IMR-90 (cell line): Measurements from ENCODE around the gene NFIA. TPM values are rescaled to one million over a fixed set of nuclear protein-coding genes. Genes with fewer than 3 reads are reported as not detected.

Experiments used
- ATAC-seq: fragments of 200-7000 bp; cut with Tn5 transposase; 2 replicates; pipeline ENCODE4 v1.9.1; 2020; ENCODE audit warnings: low read depth, mild to moderate bottlenecking, moderate library complexity
- BruUV-seq: library from RNA; stranded (reverse); fragments of 400-500 nt; replicated peaks from 2 replicates; lab custom pipeline; 2021; lab: Mats Ljungman, UMichigan
- CTCF ChIA-PET: fragments of 300-600 bp; formaldehyde crosslinking; extraction: SDS; loops from one replicate; lab custom pipeline; 2021; ENCODE audit warnings: antibody characterized with exemption; lab: Yijun Ruan, JAX
- POLR2A ChIA-PET: fragments of 300-600 bp; sonication (Branson Sonifier 250); formaldehyde crosslinking; loops from one replicate; lab custom pipeline; 2022; ENCODE audit warnings: antibody characterized with exemption; ENCODE audit not compliant: unreplicated experiment; lab: Charles Lee
- DNase-seq: peaks from one replicate; pipeline ENCODE4 v3.0.0; 2013
- H2AFZ ChIP-seq: replicated peaks from 2 replicates; pipeline ENCODE3; 2013; ENCODE audit warnings: low read length, mild to moderate bottlenecking; ENCODE audit not compliant: poor library complexity
- H2AK5ac ChIP-seq: 2 replicates; pipeline ENCODE4 v1.6.1; 2013; ENCODE audit warnings: low read depth, low read length, inconsistent platforms
- H2AK9ac ChIP-seq: replicated peaks from 2 replicates; pipeline ENCODE3; 2013; ENCODE audit warnings: mild to moderate bottlenecking, low read depth, low read length, moderate library complexity; ENCODE audit not compliant: poor library complexity
- H2BK120ac ChIP-seq: 2 replicates; pipeline ENCODE4 v1.6.1; 2013; ENCODE audit warnings: low read depth, low read length, inconsistent platforms
- H2BK15ac ChIP-seq: 3 replicates; pipeline ENCODE4 v1.6.1; 2013; ENCODE audit warnings: low read depth, low read length, inconsistent platforms
- H2BK20ac ChIP-seq: 2 replicates; pipeline ENCODE4 v1.6.1; 2013; ENCODE audit warnings: low read depth, mild to moderate bottlenecking, inconsistent platforms, low read length, moderate library complexity
- H2BK5ac ChIP-seq: 2 replicates; pipeline ENCODE4 v1.6.1; 2013; ENCODE audit warnings: mild to moderate bottlenecking, low read depth, low read length, inconsistent platforms; ENCODE audit not compliant: poor library complexity, severe bottlenecking
- H3K14ac ChIP-seq: replicated peaks from 2 replicates; pipeline ENCODE4 v1.6.1; 2013; ENCODE audit warnings: low read depth, low read length, inconsistent platforms
- H3K18ac ChIP-seq: 2 replicates; pipeline ENCODE4 v1.6.1; 2013; ENCODE audit warnings: low read depth, low read length, control low read depth
- H3K23ac ChIP-seq: 2 replicates; pipeline ENCODE4 v1.6.1; 2013; ENCODE audit warnings: low read depth, low read length, inconsistent platforms
- H3K27ac ChIP-seq: 2 replicates; pipeline ENCODE4 v1.5.1; 2013; ENCODE audit warnings: mild to moderate bottlenecking, control low read depth, low read length; ENCODE audit not compliant: insufficient read depth
- H3K27me3 ChIP-seq: 2 replicates; pipeline ENCODE4 v1.6.1; 2013; ENCODE audit warnings: low read length; ENCODE audit not compliant: control insufficient read depth, insufficient read depth
- H3K36me3 ChIP-seq: 2 replicates; pipeline ENCODE4 v1.6.1; 2013; ENCODE audit warnings: low read length, mixed read lengths; ENCODE audit not compliant: control insufficient read depth, insufficient read depth
- H3K4ac ChIP-seq: 2 replicates; pipeline ENCODE4 v1.6.1; 2013; ENCODE audit warnings: low read depth, low read length, inconsistent platforms
- H3K4me1 ChIP-seq: 2 replicates; pipeline ENCODE4 v1.6.1; 2013; ENCODE audit warnings: low read length, mixed read lengths; ENCODE audit not compliant: control insufficient read depth, insufficient read depth
- H3K4me2 ChIP-seq: 2 replicates; pipeline ENCODE4 v1.6.1; 2013; ENCODE audit warnings: low read depth, mild to moderate bottlenecking, control low read depth, low read length, moderate library complexity
- H3K4me3 ChIP-seq: 2 replicates; pipeline ENCODE4 v1.5.1; 2013; ENCODE audit warnings: low read depth, mild to moderate bottlenecking, control low read depth, low read length, moderate library complexity; ENCODE audit not compliant: insufficient read depth
- H3K56ac ChIP-seq: 2 replicates; pipeline ENCODE4 v1.6.1; 2013; ENCODE audit warnings: low read length, inconsistent platforms; ENCODE audit not compliant: insufficient read depth; ENCODE audit errors: extremely low read depth
- H3K79me1 ChIP-seq, 2 experiments: 2 replicates each; pipeline ENCODE4 v1.6.1; 2013; ENCODE audit warnings: low read length in 2 of 2, inconsistent platforms in 1 of 2, low read depth in 1 of 2
- H3K9ac ChIP-seq: 2 replicates; pipeline ENCODE4 v1.6.1; 2013; ENCODE audit warnings: low read depth, low read length, control low read depth
- H3K9me1 ChIP-seq: 2 replicates; pipeline ENCODE4 v1.6.1; 2013; ENCODE audit warnings: low read length, inconsistent platforms; ENCODE audit not compliant: insufficient read depth
- H3K9me3 ChIP-seq: 2 replicates; pipeline ENCODE4 v1.6.1; 2013; ENCODE audit warnings: low read length; ENCODE audit not compliant: control insufficient read depth, insufficient read depth
- H4K20me1 ChIP-seq: 2 replicates; pipeline ENCODE4 v1.6.1; 2013; ENCODE audit warnings: low read length, inconsistent platforms; ENCODE audit not compliant: insufficient read depth
- H4K5ac ChIP-seq: 2 replicates; pipeline ENCODE4 v1.6.1; 2013; ENCODE audit warnings: mild to moderate bottlenecking, low read depth, low read length, control low read depth
- H4K8ac ChIP-seq, 2 experiments: 2 replicates each; pipeline ENCODE4 v1.6.1; 2013; ENCODE audit warnings: low read depth in 2 of 2, low read length in 2 of 2, control low read depth in 1 of 2, inconsistent platforms in 1 of 2
- H4K91ac ChIP-seq: 2 replicates; pipeline ENCODE4 v1.6.1; 2013; ENCODE audit warnings: low read depth, low read length, inconsistent platforms; ENCODE audit not compliant: insufficient read depth
- CHD1 ChIP-seq: IDR thresholded peaks from 2 replicates; pipeline ENCODE4 v1.6.1; 2012; ENCODE audit warnings: low read depth, low read length, improper control_type of control experiment
- FOS ChIP-seq: fragments of 150-350 bp; IDR thresholded peaks from 2 replicates; pipeline ENCODE4 v1.6.1; 2016; ENCODE audit warnings: low read depth, low read length
- MAZ ChIP-seq: IDR thresholded peaks from 2 replicates; pipeline ENCODE4 v1.6.1; 2012; ENCODE audit warnings: low read depth, mild to moderate bottlenecking, low read length, improper control_type of control experiment, moderate library complexity, borderline replicate concordance
- POLR2A ChIP-seq: IDR thresholded peaks from 2 replicates; pipeline ENCODE4 v1.6.1; 2012; ENCODE audit warnings: mild to moderate bottlenecking, low read depth, low read length
- RCOR1 ChIP-seq: IDR thresholded peaks from 2 replicates; pipeline ENCODE4 v1.6.1; 2012; ENCODE audit warnings: mild to moderate bottlenecking, low read length, improper control_type of control experiment; ENCODE audit not compliant: insufficient replicate concordance
- RFX5 ChIP-seq: IDR thresholded peaks from 2 replicates; pipeline ENCODE4 v1.8.0; 2012; ENCODE audit warnings: low read depth, mild to moderate bottlenecking, low read length, moderate library complexity
- SMC3 ChIP-seq: fragments of 150-350 bp; IDR thresholded peaks from 2 replicates; pipeline ENCODE4 v1.6.1; 2016; ENCODE audit warnings: low read depth, mild to moderate bottlenecking, antibody characterized with exemption, low read length, moderate library complexity
- USF2 ChIP-seq: fragments of 150-350 bp; IDR thresholded peaks from 2 replicates; pipeline ENCODE4 v1.6.1; 2017; ENCODE audit warnings: mild to moderate bottlenecking, antibody characterized with exemption, low read length, low read depth
- WGBS, 2 experiments: methylation state at CpG; one replicate each; pipeline versions ENCODE4 v1.1.5 to v1.1.7; 2013; ENCODE audit warnings: missing lambda C conversion rate in 2 of 2; ENCODE audit not compliant: insufficient read length in 1 of 2; ENCODE audit errors: extremely low coverage in 2 of 2; 5-methylcytosine and 5-hydroxymethylcytosine counted together
- dilution Hi-C: fragments of 300-500 bp; cut with HindIII; formaldehyde crosslinking; loops from one replicate; pipeline ENCODE4 v1.14.3; 2018; ENCODE audit warnings: low sequenced_read_pairs; ENCODE audit not compliant: unreplicated experiment
- in situ Hi-C: fragments of 300-500 bp; cut with MboI; formaldehyde crosslinking; loops from 3 replicates; pipeline ENCODE4 v1.14.3; 2019; ENCODE audit warnings: low sequenced_read_pairs, inconsistent platforms, mixed read lengths
- intact Hi-C: fragments of 100-400 bp; cut with micrococcal nuclease; formaldehyde crosslinking; loops from 2 replicates; pipeline ENCODE4 v1.10.0; 2022
- polyA plus RNA-seq, 3 experiments: library from polyadenylated mRNA; depleted of rRNA; stranded (reverse); fragments of >200 nt; gene quantifications; 2 replicates each; pipeline ENCODE4 v1.2.3, GENCODE V29; 2012; ENCODE audit warnings: low replicate concordance in 1 of 3
- total RNA-seq: library from RNA; depleted of rRNA; stranded (reverse); fragments of >200 nt; gene quantifications from 2 replicates; pipeline ENCODE4 v1.2.3, GENCODE V29; 2012
- TF ChIP-seq, protein P1 (sequence below): conservative IDR thresholded peaks from 2 replicates; pipeline ENCODE4 v1.5.1; 2012; ENCODE audit warnings: mild to moderate bottlenecking, low read depth, low read length, improper control_type of control experiment

The NFIA gene
- total and polyA plus RNA-seq, 2 of the 4 experiments (the other 2 are of a cell fraction) = 1.6 to 2.2 TPM

DNA sequence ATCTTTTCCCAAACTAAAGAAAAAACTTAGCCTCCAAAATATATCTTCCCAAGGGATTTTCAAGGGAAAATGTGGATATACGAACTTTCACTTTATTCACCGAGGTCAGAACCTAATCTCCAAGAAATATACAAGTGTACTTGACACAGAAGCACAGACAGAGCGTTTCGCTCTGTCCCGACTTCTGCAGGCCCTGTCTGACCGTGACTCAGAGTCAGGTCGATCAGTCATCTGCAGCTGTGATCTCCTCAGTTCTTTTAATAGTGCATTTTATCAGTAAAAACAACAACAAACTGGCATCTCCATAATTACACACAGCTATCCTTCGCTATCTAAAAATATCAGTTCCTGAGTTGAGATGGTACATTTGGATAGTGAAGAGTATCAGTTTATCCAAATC is 416.0 kb downstream of the NFIA start:
- DNase-seq (no peak), ATAC-seq (no peak)
- no TSS peak for BruUV-seq
- Histone ChIP-seq H3K9me1 (no peaks in the 10 kb centered on the region), H4K8ac (no peak overlapping the region), H3K18ac (no peak overlapping the region), H3K56ac (no peak overlapping the region), H4K20me1 (no peaks in the 10 kb centered on the region), H4K91ac (no peak overlapping the region), H2AK9ac (no peak overlapping the region), H3K79me1 (no peaks in the 10 kb centered on the region), H3K9me3 (no peaks in the 10 kb centered on the region), H2BK15ac (no peak overlapping the region), H2BK120ac (no peak overlapping the region), H2AFZ (no peak overlapping the region), H3K27me3 (no peaks in the 10 kb centered on the region), H3K4me3 (no peak overlapping the region), H3K36me3 (no peaks in the 10 kb centered on the region), H3K4ac (no peak overlapping the region), H3K23ac (no peak overlapping the region), H2BK20ac (no peak overlapping the region), H3K9ac (no peak overlapping the region), H2AK5ac (no peak overlapping the region), H3K4me1 (no peaks in the 10 kb centered on the region), H2BK5ac (no peak overlapping the region), H3K14ac (no peak overlapping the region), H4K5ac (no peak overlapping the region), H3K4me2 (no peak overlapping the region), H3K27ac (no peak overlapping the region)
- 51% methylated on average over 3 of the region's 8 CpGs; no CpG with 5 or more reads in 1 of the 2 experiments for WGBS, 2 experiments
- dilution Hi-C loops = no loop called here
- POLR2A ChIA-PET = no interaction called here
- intact Hi-C loops = no loop called here
- no peak for TF ChIP-seq POLR2A
- TF ChIP-seq FOS = no peak
- TF ChIP-seq MAZ = no peak
- TF ChIP-seq, protein P1, sequence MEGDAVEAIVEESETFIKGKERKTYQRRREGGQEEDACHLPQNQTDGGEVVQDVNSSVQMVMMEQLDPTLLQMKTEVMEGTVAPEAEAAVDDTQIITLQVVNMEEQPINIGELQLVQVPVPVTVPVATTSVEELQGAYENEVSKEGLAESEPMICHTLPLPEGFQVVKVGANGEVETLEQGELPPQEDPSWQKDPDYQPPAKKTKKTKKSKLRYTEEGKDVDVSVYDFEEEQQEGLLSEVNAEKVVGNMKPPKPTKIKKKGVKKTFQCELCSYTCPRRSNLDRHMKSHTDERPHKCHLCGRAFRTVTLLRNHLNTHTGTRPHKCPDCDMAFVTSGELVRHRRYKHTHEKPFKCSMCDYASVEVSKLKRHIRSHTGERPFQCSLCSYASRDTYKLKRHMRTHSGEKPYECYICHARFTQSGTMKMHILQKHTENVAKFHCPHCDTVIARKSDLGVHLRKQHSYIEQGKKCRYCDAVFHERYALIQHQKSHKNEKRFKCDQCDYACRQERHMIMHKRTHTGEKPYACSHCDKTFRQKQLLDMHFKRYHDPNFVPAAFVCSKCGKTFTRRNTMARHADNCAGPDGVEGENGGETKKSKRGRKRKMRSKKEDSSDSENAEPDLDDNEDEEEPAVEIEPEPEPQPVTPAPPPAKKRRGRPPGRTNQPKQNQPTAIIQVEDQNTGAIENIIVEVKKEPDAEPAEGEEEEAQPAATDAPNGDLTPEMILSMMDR = no peak
- no peak for TF ChIP-seq RFX5
- TF ChIP-seq SMC3 = no peak
- no peak for TF ChIP-seq RCOR1
- no peak for TF ChIP-seq CHD1
- no peak for TF ChIP-seq USF2
- in situ Hi-C loops = no loop called here
- CTCF ChIA-PET = no interaction called here
